IPS-15b (cell line): ENCODE results near the gene CABLES1.

Experiments used
- H3K27me3 ChIP-seq: one replicate; pipeline ENCODE4 v1.6.1; 2013; ENCODE audit warnings: low read length; ENCODE audit not compliant: control insufficient read depth, insufficient read depth
- H3K36me3 ChIP-seq: one replicate; pipeline ENCODE4 v1.6.1; 2013; ENCODE audit warnings: low read length; ENCODE audit not compliant: control insufficient read depth, insufficient read depth
- H3K4me1 ChIP-seq: one replicate; pipeline ENCODE4 v1.6.1; 2013; ENCODE audit warnings: mild to moderate bottlenecking, low read length; ENCODE audit not compliant: control insufficient read depth, insufficient read depth
- H3K4me3 ChIP-seq: one replicate; pipeline ENCODE4 v1.5.1; 2013; ENCODE audit warnings: low read depth, low read length
- H3K9ac ChIP-seq: one replicate; pipeline ENCODE4 v1.6.1; 2013; ENCODE audit warnings: low read depth, mild to moderate bottlenecking, low read length
- H3K9me3 ChIP-seq: one replicate; pipeline ENCODE4 v1.6.1; 2013; ENCODE audit warnings: mild to moderate bottlenecking, low read length; ENCODE audit not compliant: control insufficient read depth, insufficient read depth

CABLES1 gene

GRCh38 chr18:23135550-23136325, 453 bp downstream of the CABLES1 start:
- Histone ChIP-seq H3K9me3 (no peaks in the 10 kb centered on the region), H3K9ac (peak overlapping the region; percentile 80), H3K36me3 (no peaks in the 10 kb centered on the region), H3K27me3 (peaks cover 2% of the 10 kb centered on the region), H3K4me3 (peak overlapping the region; percentile 45), H3K4me1 (peaks cover 23% of the 10 kb centered on the region)

GRCh38 chr18:23136326-23137096, 1.2 kb downstream of the CABLES1 start:
- H3K4me3 ChIP-seq = peak overlapping the region; percentile 45
- H3K27me3 ChIP-seq = peaks cover 2% of the 10 kb centered on the region
- H3K36me3 ChIP-seq = no peaks in the 10 kb centered on the region
- H3K9ac ChIP-seq = peak overlapping the region; percentile 77
- no peaks in the 10 kb centered on the region for H3K9me3 ChIP-seq
- peaks cover 22% of the 10 kb centered on the region for H3K4me1 ChIP-seq

DNA sequence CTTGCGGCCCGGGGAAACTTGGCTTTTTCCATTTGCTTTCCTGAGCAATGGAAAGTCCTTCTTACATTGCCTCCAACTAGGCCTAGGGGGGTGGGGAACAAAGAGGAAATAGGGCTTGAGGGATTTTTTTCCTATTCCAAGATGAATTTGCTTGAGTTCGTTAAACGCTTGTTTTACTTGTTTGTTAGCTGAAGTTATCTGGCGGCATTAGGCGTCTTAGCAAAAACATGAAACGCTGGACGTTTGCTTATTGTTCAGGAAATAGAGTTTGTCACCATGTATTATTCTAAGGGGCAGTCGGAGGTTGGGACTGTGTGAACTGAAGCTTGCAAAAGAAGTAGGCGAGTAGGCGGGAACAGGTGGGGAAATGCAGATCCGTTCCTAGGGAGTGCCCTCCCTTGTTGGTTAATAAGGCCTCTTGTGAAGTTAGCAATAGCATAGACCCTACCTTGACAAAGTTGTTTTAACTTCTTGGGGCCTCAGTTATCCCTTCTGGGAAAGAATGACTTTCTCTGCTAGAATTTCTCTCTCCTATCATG, 1.9 kb downstream of the CABLES1 start:
- Histone ChIP-seq H3K4me3 (peak overlapping the region; percentile 45), H3K9ac (peak overlapping the region; percentile 77), H3K9me3 (no peaks in the 10 kb centered on the region), H3K36me3 (no peaks in the 10 kb centered on the region), H3K27me3 (peaks cover 2% of the 10 kb centered on the region), H3K4me1 (peaks cover 21% of the 10 kb centered on the region)

DNA sequence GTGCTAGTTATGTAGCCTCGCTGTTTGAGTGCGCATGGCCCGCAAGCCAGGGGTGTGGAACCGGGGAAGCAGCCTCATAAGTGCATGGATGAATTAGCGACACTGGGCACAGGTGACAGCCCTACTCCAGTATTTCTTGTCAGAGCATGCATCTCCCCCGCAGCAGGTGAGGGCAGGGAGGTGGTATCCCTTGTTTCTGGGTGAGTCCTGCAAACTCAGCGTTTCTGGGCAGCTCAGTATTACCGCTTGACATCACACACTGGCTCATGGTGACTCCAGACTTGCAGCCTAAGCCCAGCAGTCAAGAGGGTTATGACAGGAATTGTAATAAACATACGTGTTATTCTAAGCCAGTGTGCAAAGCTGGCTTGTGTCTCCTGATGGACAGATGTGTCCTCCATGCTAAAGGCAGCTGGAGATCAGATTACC, 2.5 kb downstream of the CABLES1 start:
- Histone ChIP-seq H3K4me1 (peaks cover 18% of the 10 kb centered on the region), H3K9me3 (no peaks in the 10 kb centered on the region), H3K4me3 (peak overlapping the region; percentile 45), H3K27me3 (peaks cover 2% of the 10 kb centered on the region), H3K9ac (peak overlapping the region; percentile 26), H3K36me3 (no peaks in the 10 kb centered on the region)

DNA sequence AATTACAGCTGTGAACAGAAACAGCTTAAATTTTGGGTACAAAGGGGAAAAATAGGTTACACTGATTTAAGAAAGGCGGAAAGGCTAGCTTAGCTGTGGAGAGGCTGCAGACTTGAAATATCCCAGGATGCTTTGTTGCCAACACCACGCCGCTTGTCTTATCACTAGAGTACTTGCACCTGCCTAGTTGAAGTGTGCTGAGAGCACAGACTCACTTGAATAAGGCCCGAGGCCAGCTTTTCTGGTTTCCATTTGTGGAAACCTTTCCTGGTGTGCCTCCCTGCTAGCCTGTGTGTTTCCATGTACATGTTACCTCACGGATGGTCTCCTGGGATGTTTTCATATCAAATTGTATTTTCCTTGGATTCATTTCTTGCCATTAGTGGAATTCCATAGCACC, 3.2 kb downstream of the CABLES1 start:
- Histone ChIP-seq H3K4me3 (no peak overlapping the region), H3K4me1 (peaks cover 17% of the 10 kb centered on the region)

GRCh38 chr18:23141104-23141999, 6.1 kb downstream of the CABLES1 start:
- peaks cover 10% of the 10 kb centered on the region for H3K4me1 ChIP-seq
- no peak overlapping the region for H3K9ac ChIP-seq
- no peak overlapping the region for H3K4me3 ChIP-seq
- H3K9me3 ChIP-seq = no peaks in the 10 kb centered on the region
- peaks cover 1% of the 10 kb centered on the region for H3K27me3 ChIP-seq
- H3K36me3 ChIP-seq = no peaks in the 10 kb centered on the region

More for the DNA sequence above, 3.2 kb downstream of the CABLES1 start:
- peaks cover 2% of the 10 kb centered on the region for H3K27me3 ChIP-seq
- no peak overlapping the region for H3K9ac ChIP-seq
- no peaks in the 10 kb centered on the region for H3K36me3 ChIP-seq
- no peaks in the 10 kb centered on the region for H3K9me3 ChIP-seq

DNA sequence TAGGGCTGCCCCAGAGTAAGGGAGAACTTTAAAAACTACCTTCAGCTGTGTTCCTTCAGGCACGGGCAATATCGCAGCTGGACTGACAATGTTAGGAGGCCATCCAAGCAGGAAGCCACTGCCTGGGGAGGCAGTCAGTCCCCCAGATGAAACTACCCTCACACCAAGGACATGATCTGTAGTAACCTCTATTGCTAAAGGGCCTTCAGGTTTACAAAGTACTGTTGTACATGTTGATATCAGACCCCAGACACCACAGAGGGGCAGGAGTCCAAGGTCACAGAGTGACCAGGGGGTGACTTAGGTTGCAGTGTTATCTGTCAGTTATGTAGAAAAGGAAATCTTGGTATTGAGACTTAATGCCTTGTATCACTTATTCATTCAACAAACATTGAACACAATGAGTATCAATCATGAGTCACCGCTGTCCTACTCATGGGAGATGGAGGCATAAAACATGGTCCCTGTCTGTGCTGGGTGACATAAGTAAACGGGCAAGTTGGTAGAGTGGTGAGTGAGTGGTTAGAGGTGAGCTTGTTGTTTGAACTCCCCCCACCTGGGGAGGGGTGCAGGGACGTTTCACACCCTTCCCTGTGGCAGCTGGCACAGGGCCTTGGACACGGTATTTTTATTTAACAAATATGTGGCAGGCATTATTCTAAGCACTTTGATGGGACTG, 7.1 kb downstream of the CABLES1 start:
- no peak overlapping the region for H3K9ac ChIP-seq

DNA sequence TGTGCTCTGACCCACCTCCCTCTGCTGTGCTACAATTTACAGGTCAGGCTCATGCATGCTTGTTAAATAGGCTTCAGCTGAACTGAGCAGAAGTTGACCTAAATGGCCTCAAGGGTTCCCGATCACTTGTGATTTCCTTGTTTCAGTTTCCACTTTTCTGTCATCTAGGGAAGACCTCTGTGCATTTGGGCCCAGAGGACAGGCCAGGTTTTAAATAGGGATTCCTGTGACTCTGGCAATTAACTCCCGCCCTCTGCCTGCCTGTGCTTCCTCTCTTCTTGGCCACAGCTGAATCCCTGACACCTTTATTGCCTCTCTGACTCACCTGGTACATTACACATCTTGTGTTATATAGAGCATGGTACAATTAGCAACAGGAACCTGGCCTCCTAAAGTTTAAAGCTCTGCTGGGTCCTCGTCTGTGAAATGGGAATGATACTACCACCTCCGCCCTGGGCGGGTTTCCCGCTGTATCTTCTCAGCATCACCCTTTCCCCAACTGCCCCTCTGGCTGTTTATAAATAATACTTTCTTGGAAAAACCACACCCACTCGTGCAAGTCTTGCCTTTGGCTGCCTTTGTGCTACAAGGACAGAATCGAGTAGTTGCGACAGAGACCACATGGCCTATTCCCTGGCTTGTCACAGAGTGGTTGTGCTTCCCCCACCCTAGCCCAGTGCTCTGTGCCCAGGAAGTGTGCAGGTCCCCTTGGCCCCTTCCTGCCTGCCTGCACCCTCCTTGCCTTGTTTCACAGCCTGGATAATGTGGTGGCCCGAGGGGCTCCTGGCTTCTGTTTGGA, 7.9 kb downstream of the CABLES1 start:
- Histone ChIP-seq H3K4me1 (peaks cover 2% of the 10 kb centered on the region), H3K36me3 (no peaks in the 10 kb centered on the region), H3K9me3 (no peaks in the 10 kb centered on the region), H3K9ac (peak overlapping the region; percentile 47), H3K4me3 (no peak overlapping the region), H3K27me3 (no peaks in the 10 kb centered on the region)

More for the DNA sequence above, 7.1 kb downstream of the CABLES1 start:
- H3K27me3 ChIP-seq = no peaks in the 10 kb centered on the region
- no peaks in the 10 kb centered on the region for H3K36me3 ChIP-seq
- peaks cover 9% of the 10 kb centered on the region for H3K4me1 ChIP-seq
- no peaks in the 10 kb centered on the region for H3K9me3 ChIP-seq
- H3K4me3 ChIP-seq = no peak overlapping the region

- Histone ChIP-seq H3K9ac (peak overlapping the region; percentile 47), H3K36me3 (no peaks in the 10 kb centered on the region), H3K27me3 (no peaks in the 10 kb centered on the region), H3K9me3 (no peaks in the 10 kb centered on the region), H3K4me1 (peaks cover 2% of the 10 kb centered on the region), H3K4me3 (no peak overlapping the region)
Measured at GRCh38 chr18:23143815-23144261, 8.6 kb downstream of the CABLES1 start.

DNA sequence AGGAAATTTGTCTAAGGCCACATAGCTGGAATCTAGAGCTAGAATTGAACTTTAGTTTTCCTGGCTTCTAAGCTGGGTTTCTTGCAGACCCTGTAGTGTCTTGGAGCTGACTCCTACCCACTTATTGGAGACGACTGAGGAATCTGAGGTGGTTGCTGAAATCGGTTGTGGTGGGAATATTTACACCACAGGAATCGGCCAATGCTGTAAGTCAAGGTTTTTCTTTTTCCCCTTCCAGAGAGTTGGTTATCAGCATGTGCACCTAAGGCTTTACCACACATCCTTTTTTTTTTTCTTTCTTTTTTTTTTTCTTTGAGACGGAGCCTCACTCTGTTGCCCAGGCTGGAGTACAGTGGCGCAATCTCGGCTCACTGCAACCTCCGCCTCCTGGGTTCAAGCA, 9.4 kb downstream of the CABLES1 start:
- Histone ChIP-seq H3K9me3 (no peaks in the 10 kb centered on the region), H3K4me1 (peaks cover 2% of the 10 kb centered on the region), H3K9ac (no peak overlapping the region), H3K36me3 (no peaks in the 10 kb centered on the region), H3K27me3 (no peaks in the 10 kb centered on the region), H3K4me3 (no peak overlapping the region)
